K562 treated with DMSO at 1 percent for 4 hours (cell line): ENCODE measurements around the gene USO1. TPM values are rescaled to one million over a fixed set of nuclear protein-coding genes. Genes with fewer than 3 reads are reported as not detected.

Experiments used
- total RNA-seq: library from RNA; unstranded; fragments of 300-600 nt; gene quantifications from 2 replicates; pipeline ENCODE4 v1.2.3, GENCODE V29; 2022; ENCODE audit not compliant: insufficient read depth

Gene USO1
- 50.5 and 60.1 TPM in 2 replicates for total RNA-seq

DNA sequence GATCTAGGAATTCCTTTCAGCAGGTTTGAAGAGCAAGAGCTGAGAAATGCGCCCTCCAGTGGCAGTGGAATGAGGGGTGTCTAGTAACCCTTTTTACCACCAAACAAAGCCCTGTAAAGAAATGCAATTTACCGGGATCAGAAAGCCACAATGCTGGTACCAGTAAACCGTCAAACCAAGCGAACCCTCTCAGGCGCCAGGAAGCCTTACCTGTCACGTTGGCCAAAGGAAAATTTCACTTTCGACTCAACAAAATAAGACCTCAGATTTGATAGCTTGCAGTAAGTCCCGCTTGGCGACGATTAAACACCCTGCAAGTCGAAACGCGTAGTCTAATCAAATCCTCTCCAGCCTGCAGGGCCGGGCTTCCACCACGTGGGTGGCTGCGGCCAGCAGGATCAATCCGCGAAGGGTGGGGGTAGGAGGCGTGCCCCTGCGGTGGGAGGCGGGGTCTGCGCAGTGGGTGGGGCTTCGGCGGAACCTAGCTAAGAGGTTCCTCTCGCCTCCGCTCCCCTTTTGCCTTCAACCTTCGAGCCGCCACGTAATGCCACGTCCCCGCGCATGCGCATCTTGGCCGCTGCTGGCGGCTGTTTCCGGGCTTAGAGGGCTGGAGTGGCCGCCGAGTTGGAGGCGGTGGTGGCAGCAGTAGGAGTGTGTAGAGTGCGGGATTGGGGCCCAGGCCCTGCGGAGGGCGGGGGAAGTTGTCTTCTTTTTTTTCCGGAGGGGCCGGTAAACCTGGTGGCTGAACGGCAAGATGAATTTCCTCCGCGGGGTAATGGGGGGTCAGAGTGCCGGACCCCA, at the start of gene USO1:
USO1 (plus strand) TSS at position 512 of the 801 bp plus-strand sequence; CDS start at position 755, 243 bp downstream.

Other genes with a start within 250 kb of the USO1 start
- gene RCHY1, start 210.2 kb upstream of the USO1 start, total RNA-seq = 26.7 and 32.4 TPM in 2 replicates
- 5.7 and 6.4 TPM in 2 replicates for gene THAP6, start 210.1 kb upstream of the USO1 start, total RNA-seq
- gene ODAPH, start 168.5 kb upstream of the USO1 start, total RNA-seq = not detected in 2 replicates
- gene CDKL2, start 94.0 kb upstream of the USO1 start, total RNA-seq = not detected in 2 replicates
- gene G3BP2, start 51.2 kb upstream of the USO1 start, total RNA-seq = 61.5 and 83.3 TPM in 2 replicates
- not detected in 2 replicates for gene PPEF2, start 177.9 kb downstream of the USO1 start, total RNA-seq
- gene NAAA, start 216.4 kb downstream of the USO1 start, total RNA-seq = 3.7 and 3.8 TPM in 2 replicates